Testis (tissue), 3 donors: Measurements from ENCODE around the gene CCDC124. TPM values are rescaled to one million over a fixed set of nuclear protein-coding genes. Genes with fewer than 3 reads are reported as not detected.

Experiments used
- DNase-seq: peaks from one replicate; pipeline ENCODE4 v3.0.0-alpha.2; 2019
- H3K27ac ChIP-seq, 2 donors: fragments of 200-600 bp; sonication (generic); one replicate each; pipeline ENCODE4 v1.5.1; 2019
- H3K27me3 ChIP-seq: fragments of 200-600 bp; sonication (generic); one replicate; pipeline ENCODE4 v1.5.1; 2019
- H3K36me3 ChIP-seq: fragments of 200-600 bp; sonication (generic); one replicate; pipeline ENCODE4 v1.5.1; 2017; ENCODE audit warnings: low read depth; ENCODE audit errors: missing control alignments
- H3K4me1 ChIP-seq: fragments of 200-600 bp; sonication (generic); one replicate; pipeline ENCODE4 v1.5.1; 2019
- H3K4me3 ChIP-seq, 2 donors: fragments of 200-600 bp; sonication (generic); one replicate each; pipeline ENCODE4 v1.5.1; 2017 to 2019
- H3K9me3 ChIP-seq: fragments of 200-600 bp; sonication (generic); one replicate; pipeline ENCODE4 v1.5.1; 2017
- CTCF ChIP-seq, 3 experiments: fragments of 450-650 bp in 2 of 3; fragments of 200-600 bp in 1 of 3; sonication (generic) in 1 of 3; IDR thresholded peaks; one replicate each; pipeline ENCODE4 v1.5.1; 2016 to 2019; ENCODE audit warnings: antibody characterized with exemption in 3 of 3, mild to moderate bottlenecking in 2 of 3, moderate library complexity in 1 of 3
- POLR2A ChIP-seq: fragments of 450-650 bp; IDR thresholded peaks from one replicate; pipeline ENCODE4 v1.6.1; 2017; ENCODE audit warnings: antibody characterized with exemption, mild to moderate bottlenecking, moderate library complexity
- WGBS, 2 donors: methylation state at CpG; one replicate each; pipeline ENCODE4 v1.1.5; 2018; 5-methylcytosine and 5-hydroxymethylcytosine counted together
- intact Hi-C: fragments of 100-400 bp; cut with DNase I; formaldehyde crosslinking; loops from one replicate; pipeline ENCODE4 v1.15.1; 2023; ENCODE audit warnings: low total_unique reads
- polyA plus RNA-seq: library from polyadenylated mRNA; stranded (reverse); fragments of 350-450 nt; fragmentation: Illumina TruSeq; extraction: RNeasy Lipid Tissue Mini Kit (QIAGEN cat#74804); gene quantifications from one replicate; pipeline ENCODE4 v1.2.3, GENCODE V29; 2014; ENCODE audit warnings: low read depth, low replicate concordance; ENCODE audit not compliant: insufficient read depth
- total RNA-seq, 2 donors: library from RNA; depleted of rRNA; stranded (reverse); fragments of >200 nt; gene quantifications; one replicate each; pipeline ENCODE4 v1.2.3, GENCODE V29; 2016

Gene CCDC124
- total and polyA plus RNA-seq, 3 donors from 2014 or later = 51.5 to 75.0 (median 69.5) TPM

- H3K9me3 ChIP-seq = no peaks in the 10 kb centered on the region
- intact Hi-C loops = no loop called here
- peak overlapping the region in 1 of 2 donors; percentile 29 for H3K4me3 ChIP-seq
- TF ChIP-seq POLR2A (no peak), CTCF (IDR thresholded peaks at IDR 0.05) (peak in 1 of 3 experiments; percentile 21)
- H3K4me1 ChIP-seq = peaks cover 12% of the 10 kb centered on the region
- H3K27me3 ChIP-seq = no peaks in the 10 kb centered on the region
- H3K27ac ChIP-seq = no peak overlapping the region
- WGBS, 2 donors = 34 to 61% methylated on average over 17 to 39 of the region's 41 CpGs
- peak; percentile 78 for DNase-seq
- H3K36me3 ChIP-seq = no peaks in the 10 kb centered on the region
Measured at GRCh38 chr19:17942582-17943273, 9.9 kb downstream of the CCDC124 start.

DNA sequence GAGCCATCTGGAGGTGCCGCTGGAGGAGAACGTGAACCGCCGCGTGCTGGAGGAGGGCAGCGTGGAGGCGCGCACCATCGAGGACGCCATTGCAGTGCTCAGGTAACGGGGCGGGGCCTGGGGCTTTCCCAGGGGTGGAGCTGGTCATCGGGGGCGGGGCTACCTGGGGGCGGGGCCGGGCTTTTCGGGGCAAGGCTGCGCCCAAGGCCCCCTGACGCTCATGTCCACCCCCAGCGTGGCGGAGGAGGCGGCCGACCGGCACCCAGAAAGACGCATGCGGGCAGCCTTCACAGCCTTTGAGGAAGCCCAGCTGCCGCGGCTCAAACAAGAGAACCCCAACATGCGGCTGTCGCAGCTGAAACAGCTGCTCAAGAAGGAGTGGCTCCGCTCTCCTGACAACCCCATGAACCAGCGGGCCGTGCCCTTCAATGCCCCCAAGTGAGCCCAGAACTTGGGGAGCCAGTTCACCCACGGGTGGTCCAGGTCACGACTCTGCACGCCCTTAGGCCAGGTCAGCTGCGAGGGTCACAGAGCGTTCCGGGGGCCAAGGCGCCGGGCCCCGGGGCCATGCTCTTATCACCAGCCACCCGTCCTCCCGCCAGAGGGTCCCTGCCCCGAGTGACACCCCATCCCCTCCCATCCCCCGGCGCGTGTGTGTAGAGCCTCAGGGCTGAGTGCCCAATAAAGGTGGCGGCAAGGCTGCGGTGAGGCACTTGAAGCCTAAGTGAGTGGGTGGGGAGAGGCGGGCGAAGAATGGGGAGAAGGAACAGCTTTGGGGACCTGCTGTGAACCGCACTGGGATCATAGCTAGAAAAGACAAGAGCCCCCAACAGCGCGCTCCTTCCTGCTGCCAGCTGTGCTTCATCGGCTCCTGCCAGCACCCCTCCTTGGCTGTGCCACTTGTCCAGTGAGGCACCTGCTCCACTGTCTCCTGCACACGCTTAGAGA, 10.7 kb downstream of the CCDC124 start:
- peak overlapping the region in 1 of 2 donors; percentile 29 for H3K4me3 ChIP-seq
- TF ChIP-seq CTCF (IDR thresholded peaks at IDR 0.05) (no peak), POLR2A (no peak)
- no peaks in the 10 kb centered on the region for H3K36me3 ChIP-seq
- H3K27ac ChIP-seq = no peak overlapping the region
- 57 to 64% methylated on average over 40 to 54 of the region's 57 CpGs for WGBS, 2 donors
- H3K4me1 ChIP-seq = peaks cover 13% of the 10 kb centered on the region
- H3K9me3 ChIP-seq = no peaks in the 10 kb centered on the region
- intact Hi-C loops = no loop called here
- DNase-seq = peak; percentile 67
- H3K27me3 ChIP-seq = no peaks in the 10 kb centered on the region

DNA sequence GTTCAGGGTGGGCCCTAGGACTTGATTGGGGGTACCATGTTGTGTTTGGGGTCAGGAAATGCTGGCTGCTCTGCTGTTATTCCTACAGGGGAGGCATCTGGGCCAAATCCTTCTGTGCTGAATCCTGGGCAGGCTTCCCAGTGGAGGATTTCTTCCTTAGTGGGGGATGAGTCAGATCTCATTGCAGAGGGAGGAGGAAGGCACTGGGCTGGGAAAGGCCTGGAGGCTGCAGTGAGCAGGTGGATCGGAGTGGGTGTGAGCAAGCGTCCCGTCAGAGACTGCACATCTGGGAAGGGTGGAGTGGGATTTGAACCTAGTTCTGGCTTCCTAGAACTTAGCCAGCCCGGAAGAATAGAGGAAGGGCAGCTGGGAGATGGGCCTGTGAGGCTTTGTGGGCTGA, 11.5 kb downstream of the CCDC124 start:
- TF ChIP-seq POLR2A = no peak
- TF ChIP-seq CTCF (IDR thresholded peaks at IDR 0.05) = no peak
- H3K4me1 ChIP-seq = peaks cover 21% of the 10 kb centered on the region
- no peaks in the 10 kb centered on the region for H3K9me3 ChIP-seq
- no peaks in the 10 kb centered on the region for H3K27me3 ChIP-seq
- H3K36me3 ChIP-seq = no peaks in the 10 kb centered on the region
- WGBS, 2 donors = 67 to 69% methylated on average over 4 of the region's 4 CpGs
- H3K27ac ChIP-seq = no peak overlapping the region
- DNase-seq = no peak
- intact Hi-C loops = no loop called here
- no peak overlapping the region for H3K4me3 ChIP-seq

DNA sequence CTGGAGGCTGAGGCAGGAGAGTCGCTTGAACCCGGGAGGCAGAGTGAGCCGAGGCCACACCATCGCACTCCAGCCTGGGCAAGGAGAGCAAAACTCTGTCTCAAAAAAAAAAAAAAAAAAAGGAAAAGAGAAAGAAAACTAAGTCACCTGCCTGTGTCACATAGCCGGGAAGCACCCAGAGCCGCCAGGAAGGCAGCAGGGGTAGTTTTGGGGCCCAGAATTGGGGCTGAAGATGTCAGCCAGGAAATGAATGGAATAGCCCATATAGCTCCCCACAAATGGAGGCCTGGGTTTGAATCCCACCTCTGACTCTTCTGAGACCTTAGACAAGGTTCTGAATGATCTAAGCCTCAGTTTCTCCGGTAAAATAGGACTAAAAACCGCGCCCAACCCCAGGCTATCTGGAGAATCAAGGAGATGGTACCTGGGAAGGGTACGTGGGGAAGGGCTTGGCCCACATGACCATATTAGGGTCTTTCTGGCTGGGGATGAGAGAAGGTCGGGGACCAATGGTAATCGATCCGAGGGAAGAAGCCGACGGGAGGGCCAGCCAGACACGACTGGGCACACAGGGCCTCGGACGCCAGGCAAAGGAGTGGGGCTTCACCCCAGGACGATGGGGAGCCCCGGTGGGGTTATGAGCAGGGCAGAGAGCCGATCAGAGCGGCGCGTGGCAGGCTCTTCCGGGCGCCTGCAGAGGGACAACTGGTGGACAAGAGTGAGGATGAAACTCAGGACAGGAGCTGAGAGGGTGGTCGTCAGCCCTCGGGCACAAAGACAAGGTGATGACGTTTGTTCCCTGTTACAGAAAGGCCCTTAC, 14.4 kb downstream of the CCDC124 start:
- H3K27ac ChIP-seq = no peak overlapping the region
- H3K9me3 ChIP-seq = no peaks in the 10 kb centered on the region
- WGBS, 2 donors = 20% methylated on average over 19 to 29 of the region's 29 CpGs
- TF ChIP-seq CTCF (IDR thresholded peaks at IDR 0.05) (no peak), POLR2A (no peak)
- intact Hi-C loops = no loop called here
- H3K4me1 ChIP-seq = peaks cover 40% of the 10 kb centered on the region
- DNase-seq = peak; percentile 33
- no peaks in the 10 kb centered on the region for H3K27me3 ChIP-seq
- H3K4me3 ChIP-seq = peak overlapping the region; percentile 69 to 77
- H3K36me3 ChIP-seq = no peaks in the 10 kb centered on the region
